CD4-positive, alpha-beta memory T cell (primary cell): ENCODE data around the gene OGFR. TPM values are rescaled to one million over a fixed set of nuclear protein-coding genes. Genes with fewer than 3 reads are reported as not detected.
A peak's percentile ranks its signal among the peaks of the same experiment; 100 is the strongest.

ENCODE experiments used
- CTCF ChIA-PET: fragments of 350-600 bp; sonication (Branson Sonifier 250); formaldehyde crosslinking; loops from one replicate; lab custom pipeline; 2021; ENCODE audit warnings: inconsistent platforms; ENCODE audit not compliant: partially characterized antibody; lab: Charles Lee
- POLR2A ChIA-PET: fragments of 350-600 bp; sonication (Branson Sonifier 250); formaldehyde crosslinking; loops from one replicate; lab custom pipeline; 2021; ENCODE audit not compliant: partially characterized antibody; lab: Charles Lee
- DNase-seq, 5 donors: peaks; one replicate each; pipeline versions ENCODE4 v3.0.0 to v3.0.0-alpha.2; 2020 to 2022; ENCODE audit warnings: mixed read lengths in 1 of 5
- H3K27ac ChIP-seq: one replicate; pipeline ENCODE4 v1.7.0; 2013; ENCODE audit warnings: low read depth, low read length
- H3K27me3 ChIP-seq: 2 replicates; pipeline ENCODE4 v1.7.0; 2013; ENCODE audit warnings: mild to moderate bottlenecking, low read length, moderate library complexity; ENCODE audit not compliant: insufficient read depth
- H3K36me3 ChIP-seq: 2 replicates; pipeline ENCODE4 v1.7.0; 2013; ENCODE audit warnings: mild to moderate bottlenecking, low read length, moderate library complexity; ENCODE audit not compliant: insufficient read depth
- H3K4me1 ChIP-seq: 2 replicates; pipeline ENCODE4 v1.7.0; 2013; ENCODE audit warnings: mild to moderate bottlenecking, low read length, moderate library complexity; ENCODE audit not compliant: insufficient read depth
- H3K4me3 ChIP-seq, 2 donors: one replicate each; pipeline ENCODE4 v1.7.0; 2013; ENCODE audit warnings: low read length in 2 of 2, mild to moderate bottlenecking in 1 of 2
- H3K9me3 ChIP-seq, 2 donors: one replicate each; pipeline ENCODE4 v1.7.0; 2013; ENCODE audit warnings: low read length in 2 of 2, control low read depth in 1 of 2; ENCODE audit not compliant: control insufficient read depth in 1 of 2
- H3K27ac Mint-ChIP-seq, 7 donors: one replicate each; pipeline ENCODE4 v1.8.0; 2020 to 2021; ENCODE audit warnings: mixed read lengths in 7 of 7, mild to moderate bottlenecking in 6 of 7, inconsistent platforms in 3 of 7, moderate library complexity in 3 of 7
- H3K27me3 Mint-ChIP-seq, 2 donors: one replicate each; pipeline ENCODE4 v1.8.0; 2020 to 2021; ENCODE audit warnings: mixed read lengths in 2 of 2
- H3K36me3 Mint-ChIP-seq, 2 donors: one replicate each; pipeline ENCODE4 v1.8.0; 2020 to 2021; ENCODE audit warnings: mixed read lengths in 2 of 2, inconsistent platforms in 1 of 2, mild to moderate bottlenecking in 1 of 2
- H3K4me1 Mint-ChIP-seq, 4 donors: one replicate each; pipeline ENCODE4 v1.8.0; 2020 to 2021; ENCODE audit warnings: mixed read lengths in 4 of 4, mild to moderate bottlenecking in 1 of 4
- H3K4me3 Mint-ChIP-seq, 8 donors: one replicate each; pipeline ENCODE4 v1.8.0; 2020 to 2021; ENCODE audit warnings: mixed read lengths in 8 of 8, mild to moderate bottlenecking in 7 of 8, moderate library complexity in 6 of 8, inconsistent platforms in 3 of 8
- H3K9me3 Mint-ChIP-seq, 8 donors: one replicate each; pipeline ENCODE4 v1.8.0; 2020 to 2021; ENCODE audit warnings: mixed read lengths in 8 of 8, mild to moderate bottlenecking in 5 of 8, inconsistent platforms in 3 of 8, moderate library complexity in 1 of 8
- intact Hi-C: fragments of 100-400 bp; cut with micrococcal nuclease; formaldehyde crosslinking; loops from one replicate; pipeline ENCODE4 v1.15.1; 2023
- polyA plus RNA-seq, 2 donors: library from polyadenylated mRNA; unstranded; fragments of 300-500 nt; fragmentation: Illumina TruSeq; gene quantifications; one replicate each; pipeline ENCODE4 v1.2.3, GENCODE V29; 2021
- total RNA-seq, 2 experiments: library from RNA; stranded (reverse); gene quantifications; one replicate each; pipeline ENCODE4 v1.2.3, GENCODE V29; 2021

Gene OGFR
- total and polyA plus RNA-seq, 4 experiments from 2014 or later = 13.8 to 75.9 (median 69.4) TPM

DNA sequence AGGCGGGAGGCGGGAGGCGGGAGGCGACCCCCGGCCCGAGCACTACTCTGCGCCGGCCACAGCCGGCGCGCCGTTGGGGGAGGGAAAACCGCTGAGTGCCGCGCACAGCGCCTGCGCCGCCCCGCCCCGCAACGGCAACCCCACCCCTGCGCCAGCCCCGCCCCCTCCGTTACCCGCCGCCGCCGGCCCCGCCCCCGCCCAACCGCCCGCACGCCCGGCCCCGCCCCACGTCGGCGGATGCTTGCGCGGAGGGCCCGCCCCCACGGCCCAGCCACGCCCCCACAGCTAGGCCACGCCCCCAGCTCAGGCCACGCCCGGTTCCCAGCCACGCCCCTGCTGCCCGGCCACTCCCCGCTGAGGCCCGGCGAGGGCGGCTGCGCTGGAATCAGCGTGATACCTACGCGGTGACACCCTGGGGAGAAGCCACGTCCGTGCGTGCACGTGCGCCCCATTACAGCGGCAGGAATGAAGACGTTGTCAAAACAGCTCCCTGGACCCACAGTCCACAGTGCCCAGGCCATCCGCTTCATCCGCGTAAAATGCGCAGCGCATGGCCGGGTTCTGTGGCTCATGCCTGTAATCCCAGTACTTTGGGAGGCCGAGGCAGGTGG, 57.2 kb downstream of the OGFR start, which contains the start of gene TCFL5:
TSS of gene TCFL5 (minus strand) at position 97 of the 611 bp plus-strand sequence. CDS start 152 bp downstream, outside the sequence.
- no peak within 1 kb of the TSS for H3K27ac ChIP-seq
- intact Hi-C loops = loop anchor here (5.0 kb wide), 2 partner anchors 65 kb away; partner anchors contain the start of genes DIDO1 and MRGBP
- Mint-ChIP-seq H3K9me3 (peaks cover 0 to 5% (median 0%) of the 10 kb centered on the region in 8 donors), H3K4me1 (peaks cover 10 to 17% (median 15%) of the 10 kb centered on the region in 4 donors), H3K4me3 (peak within 1 kb of the TSS; percentile 68 to 80 (median 74)), H3K36me3 (peaks cover 8 to 12% of the 10 kb centered on the region in 2 donors), H3K27ac (peak within 1 kb of the TSS; percentile 76 to 93 (median 81)), H3K27me3 (peaks cover 0 to 2% of the 10 kb centered on the region in 2 donors)
- no peaks in the 10 kb centered on the region for H3K9me3 ChIP-seq
- peaks cover 3% of the 10 kb centered on the region for H3K36me3 ChIP-seq
- H3K4me1 ChIP-seq = peaks cover 12% of the 10 kb centered on the region
- POLR2A ChIA-PET = interaction anchor here (0.7 to 3.2 kb wide), 7 partner anchors 28 to 211 kb away, joined by 3 to 19 read pairs (median 4); partner anchors contain the start of genes GID8 and MRGBP
- H3K27me3 ChIP-seq = no peaks in the 10 kb centered on the region
- CTCF ChIA-PET = interaction anchor here (0.7 kb wide), 2 partner anchors 91 to 148 kb away, joined by 4 read pairs; no protein-coding TSS in a partner anchor
- H3K4me3 ChIP-seq = no peak within 1 kb of the TSS
- DNase-seq = peak; percentile 89 to 98 (median 92)

Other genes with a start within 250 kb of the OGFR start
- under 1 TPM; 0.97 to 0.99 TPM for gene SLCO4A1, start 162.3 kb upstream of the OGFR start, total RNA-seq
- gene SLCO4A1, start 162.3 kb upstream of the OGFR start, polyA plus RNA-seq = under 1 TPM in 1 of 2 donors, not detected in 1; 0.49 TPM
- gene NTSR1, start 96.0 kb upstream of the OGFR start, total RNA-seq = under 1 TPM; 0.30 to 0.38 TPM
- gene NTSR1, start 96.0 kb upstream of the OGFR start, polyA plus RNA-seq = not detected
- 10 to 100 TPM in 1 of 2 experiments, 1 to 10 TPM in 1; 9.7 to 11.0 TPM for gene MRGBP, start 8.4 kb upstream of the OGFR start, total RNA-seq
- 10 to 100 TPM in 1 of 2 donors, 1 to 10 TPM in 1; 6.8 to 10.9 TPM for gene MRGBP, start 8.4 kb upstream of the OGFR start, polyA plus RNA-seq
- not detected for gene COL9A3, start 12.2 kb downstream of the OGFR start, total RNA-seq
- under 1 TPM in 1 of 2 donors, not detected in 1; 0.41 TPM for gene COL9A3, start 12.2 kb downstream of the OGFR start, polyA plus RNA-seq
- 10 to 100 TPM in 1 of 2 experiments, 1 to 10 TPM in 1; 9.9 to 10.3 TPM for gene TCFL5, start 57.0 kb downstream of the OGFR start, total RNA-seq
- 1 to 10 TPM in 1 of 2 donors, under 1 TPM in 1; 0.52 to 2.5 TPM for gene TCFL5, start 57.0 kb downstream of the OGFR start, polyA plus RNA-seq
- 100 to 1,000 TPM; 127 to 129 TPM for gene DIDO1, start 121.7 kb downstream of the OGFR start, total RNA-seq
- 10 to 100 TPM; 24.7 to 39.7 TPM for gene DIDO1, start 121.7 kb downstream of the OGFR start, polyA plus RNA-seq
- gene GID8, start 133.3 kb downstream of the OGFR start, total RNA-seq = 10 to 100 TPM; 44.4 to 47.8 TPM
- 10 to 100 TPM; 11.2 to 19.1 TPM for gene GID8, start 133.3 kb downstream of the OGFR start, polyA plus RNA-seq
- gene SLC17A9, start 147.9 kb downstream of the OGFR start, total RNA-seq = 1 to 10 TPM; 2.1 to 2.4 TPM
- under 1 TPM in 1 of 2 donors, not detected in 1; 0.13 TPM for gene SLC17A9, start 147.9 kb downstream of the OGFR start, polyA plus RNA-seq
- not detected for gene BHLHE23, start 202.1 kb downstream of the OGFR start, total RNA-seq
- gene BHLHE23, start 202.1 kb downstream of the OGFR start, polyA plus RNA-seq = not detected